Amniotic stem cell (primary cell): ENCODE measurements around the gene THSD4.
"Not testable (repeated sequence)": the region's sequence is repeated elsewhere in the genome, so short reads cannot be mapped to it uniquely, and the experiment has no call there.

Experiments used
- DNase-seq: peaks from one replicate; lab custom pipeline; 2025; lab: John Stamatoyannopoulos, UW

THSD4 gene

DNA sequence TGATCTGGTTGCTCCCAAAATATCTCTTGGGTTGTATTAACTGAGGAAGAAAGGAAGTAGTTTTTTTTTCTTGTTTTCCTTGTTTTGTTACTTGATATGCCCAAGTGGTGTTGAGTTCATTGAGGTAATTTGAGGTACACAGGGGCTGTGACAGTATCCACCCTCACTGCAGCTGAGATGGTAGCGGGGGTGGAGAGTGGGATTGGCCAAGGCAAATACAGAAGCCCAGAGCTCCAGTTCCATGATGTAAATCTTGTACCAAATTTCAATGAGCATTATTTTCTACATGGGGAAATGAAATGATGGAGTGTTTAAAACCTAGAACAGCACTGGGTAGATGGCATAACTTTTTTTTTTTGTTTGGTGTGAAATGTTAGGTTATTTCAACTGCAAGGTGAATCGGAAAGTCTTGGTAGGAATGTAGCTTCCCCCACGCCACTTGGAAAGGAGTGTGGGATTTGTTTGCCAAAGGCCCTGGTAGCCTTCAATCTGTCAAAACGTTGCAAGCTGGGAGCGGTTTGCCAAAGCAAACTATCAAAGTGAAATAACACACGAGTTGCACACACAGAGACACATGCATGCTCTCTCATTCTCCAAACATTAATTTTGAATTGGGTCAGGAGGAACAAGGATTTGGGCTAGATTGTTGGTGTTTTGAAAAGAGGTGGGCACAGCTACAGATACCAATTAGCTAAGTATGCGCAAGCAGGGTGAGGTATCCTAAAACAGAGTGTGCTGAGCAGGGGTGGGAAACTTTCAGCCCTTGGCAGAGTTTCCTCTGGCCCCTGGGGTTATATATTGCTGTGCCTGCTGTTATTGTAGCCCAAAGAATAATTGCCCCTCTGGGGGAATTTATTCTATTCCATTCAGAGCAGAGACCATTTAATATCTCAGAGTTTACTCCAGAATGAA is 34.6 kb downstream of the THSD4 start:
- no peak for DNase-seq

- peak; percentile 6 for DNase-seq
These were observed 35.8 kb downstream of the THSD4 start for GRCh38 chr15:71151081-71151480.

- DNase-seq = no peak
These were observed 37.3 kb downstream of the THSD4 start for GRCh38 chr15:71152542-71152941.

- DNase-seq = no peak
These were observed 38.7 kb downstream of the THSD4 start for GRCh38 chr15:71153823-71154524.

- no peak for DNase-seq
These were observed 39.4 kb downstream of the THSD4 start for GRCh38 chr15:71154607-71155200.

- DNase-seq = no peak
These were observed 40.3 kb downstream of the THSD4 start for GRCh38 chr15:71155534-71155933.

GRCh38 chr15:71160976-71161375 is 45.7 kb downstream of the THSD4 start:
- DNase-seq = no peak

DNA sequence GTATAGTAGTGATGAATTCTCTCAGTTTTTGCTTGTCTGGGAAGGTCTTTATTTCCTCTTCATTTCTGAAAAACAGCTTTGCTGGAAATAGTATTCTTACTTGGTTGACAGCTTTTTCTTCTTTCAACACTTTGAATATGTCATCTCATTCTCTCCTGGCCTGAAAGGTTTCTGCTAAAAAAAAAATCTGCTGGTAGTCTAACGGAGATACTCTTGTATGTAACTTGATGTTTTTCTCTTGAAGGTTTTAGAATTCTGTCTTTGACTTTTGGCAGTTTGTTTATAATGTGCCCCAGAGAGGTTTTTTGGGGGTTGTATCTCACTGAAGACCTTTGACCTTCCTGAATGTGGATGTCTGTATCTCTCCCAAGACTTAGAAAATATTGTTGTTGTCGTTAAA is 47.0 kb downstream of the THSD4 start:
- no peak for DNase-seq

DNA sequence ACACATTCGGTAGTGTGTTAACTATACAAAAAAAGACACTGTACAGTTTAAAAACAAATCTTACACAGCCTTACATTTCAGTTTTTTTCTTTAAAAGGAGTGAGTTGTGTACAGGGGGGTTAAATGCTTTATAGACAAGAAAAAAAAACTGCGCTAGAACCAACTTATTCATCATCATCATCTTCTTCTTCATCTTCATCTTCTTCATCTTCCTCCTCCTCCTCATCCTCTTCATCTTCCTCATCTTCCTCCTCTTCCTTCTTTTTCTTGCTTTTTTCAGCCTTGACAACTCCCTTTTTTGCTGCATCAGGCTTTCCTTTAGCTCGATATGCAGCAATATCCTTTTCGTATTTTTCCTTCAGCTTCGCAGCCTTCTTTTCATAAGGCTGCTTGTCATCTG is 49.3 kb downstream of the THSD4 start:
- DNase-seq = not testable (repeated sequence)

- DNase-seq = no peak
These were observed 52.3 kb downstream of the THSD4 start for GRCh38 chr15:71167445-71168165.

DNA sequence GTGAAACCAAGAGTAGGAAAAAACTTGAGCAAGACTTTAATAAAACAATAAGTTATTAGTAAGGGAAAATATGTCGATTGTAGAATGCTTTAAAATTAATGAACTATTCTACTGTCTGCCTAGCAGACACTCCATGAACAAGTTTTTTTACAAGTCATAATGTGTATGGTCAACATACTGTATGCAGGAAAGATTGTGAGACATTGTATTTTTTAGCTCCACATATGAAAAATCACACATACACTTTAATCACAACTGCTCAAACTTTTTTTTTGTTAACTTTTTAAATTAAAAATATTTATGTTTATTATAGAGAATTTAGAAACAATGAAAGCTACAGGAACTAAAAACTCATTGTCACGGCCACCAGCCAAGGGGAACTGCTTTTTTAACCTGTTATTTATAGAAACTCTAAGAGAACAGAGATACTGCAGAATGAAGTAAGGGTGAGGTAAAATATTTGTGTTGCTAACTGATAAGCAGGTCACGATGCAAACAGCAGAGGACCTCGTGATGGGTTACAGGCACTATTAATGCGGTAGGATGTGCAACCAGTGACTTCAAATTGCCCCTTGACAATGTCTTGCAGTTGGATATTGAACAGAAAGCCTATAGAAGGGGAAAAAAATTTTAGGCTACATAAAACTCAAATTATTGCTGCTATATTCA is 53.0 kb downstream of the THSD4 start:
- no peak for DNase-seq

GRCh38 chr15:71170163-71170562 is 54.9 kb downstream of the THSD4 start:
- no peak for DNase-seq

DNA sequence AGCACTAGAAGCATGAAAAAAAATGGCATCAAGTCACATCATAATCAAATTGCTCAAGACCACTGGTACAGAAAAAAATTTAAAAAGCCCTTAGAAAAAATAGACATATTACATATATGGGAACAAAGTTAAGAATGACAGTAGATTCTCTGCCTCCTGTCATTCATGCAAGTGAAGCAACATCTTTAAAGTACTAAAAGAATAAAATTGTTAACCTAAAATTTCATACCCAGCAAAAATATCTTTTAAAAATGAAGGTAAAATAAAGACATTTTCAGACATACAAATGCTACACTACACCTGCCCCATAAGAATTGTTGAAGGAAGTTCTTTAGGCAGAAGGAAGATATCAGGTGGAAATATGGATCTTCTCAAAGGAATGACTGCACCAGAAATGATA is 55.9 kb downstream of the THSD4 start:
- DNase-seq = no peak

- not testable (repeated sequence) for DNase-seq
These were observed 59.1 kb downstream of the THSD4 start for GRCh38 chr15:71174360-71174759.

GRCh38 chr15:71180986-71181853 is 65.9 kb downstream of the THSD4 start:
- DNase-seq = no peak

GRCh38 chr15:71182522-71182921 is 67.3 kb downstream of the THSD4 start:
- no peak for DNase-seq

GRCh38 chr15:71183063-71183462 is 67.8 kb downstream of the THSD4 start:
- no peak for DNase-seq

DNA sequence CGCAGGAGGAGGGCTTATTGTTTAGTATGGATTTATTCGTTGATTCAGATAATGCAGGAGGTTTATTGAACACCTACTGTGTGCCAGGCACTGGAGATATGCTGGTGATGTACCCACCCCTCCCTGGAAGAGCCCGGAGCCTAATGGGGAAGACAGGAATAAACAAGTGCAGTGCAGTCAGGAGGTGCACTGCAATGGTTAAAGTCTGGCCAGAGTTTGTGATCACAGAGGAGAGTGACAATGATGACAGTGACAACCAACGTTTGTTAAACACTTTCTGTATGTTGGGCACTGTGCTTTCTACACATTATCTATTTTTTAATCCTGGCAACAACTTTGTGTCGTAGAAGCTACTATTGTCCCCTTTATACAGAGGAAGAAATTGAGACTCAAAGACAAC is 70.4 kb downstream of the THSD4 start:
- DNase-seq = no peak

DNA sequence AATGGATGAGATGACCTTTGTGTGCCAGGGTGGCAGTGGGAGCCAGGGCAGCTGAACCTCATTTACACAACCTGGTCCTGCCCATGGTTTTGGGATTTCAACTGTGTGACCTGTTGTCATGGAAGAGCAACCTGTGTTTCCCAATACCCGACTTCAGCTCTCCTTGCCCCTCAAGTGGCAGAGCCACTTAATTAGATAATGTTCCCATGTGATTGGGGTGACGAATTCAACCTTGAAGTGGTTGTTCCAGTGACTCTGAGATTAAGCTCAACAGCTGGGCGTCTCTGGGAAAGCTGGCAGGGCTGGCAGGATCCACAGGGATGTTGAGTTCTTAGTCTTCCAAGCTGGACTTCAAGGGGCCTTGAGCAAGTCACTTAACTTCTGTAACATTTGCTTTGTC is 71.0 kb downstream of the THSD4 start:
- DNase-seq = no peak

DNA sequence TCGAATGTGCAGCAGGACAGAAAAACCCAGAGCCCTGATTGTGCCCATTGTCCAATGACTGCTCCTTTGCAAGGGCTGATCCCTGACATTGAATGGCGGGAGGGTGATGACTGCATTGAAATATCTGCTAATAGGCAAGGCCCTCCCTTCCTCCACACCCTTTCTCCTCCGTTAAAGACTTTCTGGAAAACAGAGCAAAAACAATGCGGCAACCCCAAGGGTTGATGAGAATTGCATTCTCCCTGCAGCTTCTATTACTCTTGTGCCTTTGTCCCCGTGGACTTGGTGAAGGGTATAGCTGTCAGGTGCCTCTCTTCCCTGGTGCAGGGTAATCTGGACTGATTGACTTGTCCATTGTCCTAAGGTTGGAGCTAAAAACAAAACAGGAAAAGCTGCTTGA is 71.8 kb downstream of the THSD4 start:
- DNase-seq = no peak

GRCh38 chr15:71187526-71187925 is 72.3 kb downstream of the THSD4 start:
- DNase-seq = no peak
